ENCODE results near the gene MSRB3. TPM values are rescaled to one million over a fixed set of nuclear protein-coding genes. Genes with fewer than 3 reads are reported as not detected.

The MSRB3 gene
- polyA plus RNA-seq, 1 donor (not counting 4 experiments of a cell fraction or from before 2014, with no cell fraction given), result 12.3 TPM

DNA sequence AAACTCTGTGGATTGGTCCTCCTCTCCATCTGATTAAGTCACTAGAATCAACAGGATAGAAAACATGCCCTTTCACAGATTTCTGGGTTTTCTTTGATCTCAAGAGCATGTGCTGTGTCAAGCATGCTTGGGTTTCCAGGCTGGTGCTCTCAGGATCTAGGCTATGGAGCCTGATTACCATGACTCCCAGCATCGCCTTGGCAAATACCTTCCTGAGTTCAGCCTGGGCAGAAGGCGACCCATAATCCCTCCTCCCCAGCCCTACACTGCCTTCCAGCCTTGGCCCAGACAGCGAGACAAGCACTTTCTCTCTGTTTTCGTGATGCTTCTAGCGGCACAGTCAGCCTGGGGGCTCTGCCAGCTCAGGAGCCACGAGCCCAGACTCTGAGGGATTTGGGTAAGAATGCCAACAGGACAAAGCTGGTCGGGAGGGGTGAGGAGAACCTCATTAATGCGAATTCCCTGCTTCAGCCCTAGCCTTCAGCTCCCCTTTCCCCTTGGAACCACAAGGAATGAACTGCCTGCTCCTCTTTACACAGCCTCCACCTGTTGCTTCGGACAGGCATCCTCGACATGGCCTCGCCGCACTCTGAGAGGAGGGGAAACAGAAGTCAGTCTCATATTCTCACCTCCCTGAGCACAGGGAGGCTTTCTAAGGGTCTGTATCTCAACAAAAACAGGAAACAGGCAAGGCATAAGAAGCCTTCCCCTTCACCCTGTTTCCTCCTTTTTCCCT, 227.1 kb downstream of the MSRB3 start:
- TF ChIP-seq EZH2 (IDR thresholded peaks at IDR 0.05; ENCODE audit: low read length), result no peak
- TF ChIP-seq, protein P1, sequence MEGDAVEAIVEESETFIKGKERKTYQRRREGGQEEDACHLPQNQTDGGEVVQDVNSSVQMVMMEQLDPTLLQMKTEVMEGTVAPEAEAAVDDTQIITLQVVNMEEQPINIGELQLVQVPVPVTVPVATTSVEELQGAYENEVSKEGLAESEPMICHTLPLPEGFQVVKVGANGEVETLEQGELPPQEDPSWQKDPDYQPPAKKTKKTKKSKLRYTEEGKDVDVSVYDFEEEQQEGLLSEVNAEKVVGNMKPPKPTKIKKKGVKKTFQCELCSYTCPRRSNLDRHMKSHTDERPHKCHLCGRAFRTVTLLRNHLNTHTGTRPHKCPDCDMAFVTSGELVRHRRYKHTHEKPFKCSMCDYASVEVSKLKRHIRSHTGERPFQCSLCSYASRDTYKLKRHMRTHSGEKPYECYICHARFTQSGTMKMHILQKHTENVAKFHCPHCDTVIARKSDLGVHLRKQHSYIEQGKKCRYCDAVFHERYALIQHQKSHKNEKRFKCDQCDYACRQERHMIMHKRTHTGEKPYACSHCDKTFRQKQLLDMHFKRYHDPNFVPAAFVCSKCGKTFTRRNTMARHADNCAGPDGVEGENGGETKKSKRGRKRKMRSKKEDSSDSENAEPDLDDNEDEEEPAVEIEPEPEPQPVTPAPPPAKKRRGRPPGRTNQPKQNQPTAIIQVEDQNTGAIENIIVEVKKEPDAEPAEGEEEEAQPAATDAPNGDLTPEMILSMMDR (optimal IDR thresholded peaks at IDR 0.05 in 1 of 3, IDR thresholded peaks at IDR 0.05 in 1 of 3, conservative IDR thresholded peaks at IDR 0.05 in 1 of 3; ENCODE audit: extremely low read depth in 1 of 3, insufficient read depth in 2 of 3, low read length in 3 of 3), result no peak
- dilution Hi-C loops (cut with MboI; ENCODE audit: extremely low pct_ligation_motif_present, low sequenced_read_pairs), result no loop called here

DNA sequence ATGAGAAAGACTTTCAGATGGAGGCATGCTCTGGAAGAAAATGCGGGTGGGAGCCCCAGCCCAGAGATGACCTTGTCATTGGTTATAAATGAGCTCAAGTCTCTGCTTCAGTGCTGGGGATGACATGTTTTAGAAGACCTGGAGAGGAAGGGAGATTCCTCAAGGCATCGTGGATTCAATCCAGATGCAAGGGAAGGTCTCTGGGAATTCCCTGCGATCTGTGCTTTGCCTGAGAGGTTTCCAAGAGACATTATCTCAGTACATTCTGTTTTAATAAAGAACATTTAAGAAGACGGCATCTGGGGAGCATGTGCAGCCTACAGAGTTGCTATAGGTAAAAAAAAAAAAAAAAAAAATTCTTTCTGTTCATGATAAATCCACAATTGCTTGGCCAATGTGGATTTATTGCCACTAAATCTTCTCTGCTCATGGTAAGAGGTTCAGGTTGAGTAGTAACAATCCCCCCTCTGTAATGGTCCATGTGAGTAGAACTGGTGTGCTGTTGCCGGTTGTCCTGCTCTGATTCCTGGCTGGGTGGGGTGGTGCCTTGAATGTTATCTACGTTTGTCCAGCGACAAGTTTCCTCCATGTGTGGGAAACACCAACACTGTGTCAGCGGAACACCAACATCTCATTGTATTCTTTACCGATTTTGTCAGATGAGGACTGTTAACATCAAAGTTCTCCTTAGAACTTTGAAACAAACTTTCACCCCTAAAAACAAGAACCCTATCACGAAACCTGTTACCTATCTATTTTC, 230.0 kb downstream of the MSRB3 start:
- Histone ChIP-seq H3K9ac (ENCODE audit: control insufficient read depth, extremely low read depth, insufficient read depth, low read length) (no peak overlapping the region), H3K9me1 (ENCODE audit: control insufficient read depth, extremely low read depth, insufficient read depth, low read length) (no peaks in the 10 kb centered on the region), H3K36me3 (ENCODE audit: control insufficient read depth in 2 of 2, extremely low read depth in 1 of 2, insufficient read depth in 2 of 2, low read length in 2 of 2) (no peaks in the 10 kb centered on the region), H3K27ac (ENCODE audit: control insufficient read depth, insufficient read depth, low read length) (no peak overlapping the region), H3K9me3 (ENCODE audit: control insufficient read depth, low read depth, low read length) (no peaks in the 10 kb centered on the region), H2AFZ (ENCODE audit: control insufficient read depth, low read length) (no peak overlapping the region), H3K4me3 (ENCODE audit: control insufficient read depth in 2 of 3, extremely low read depth in 1 of 3, insufficient read depth in 2 of 3, low read depth in 1 of 3, low read length in 3 of 3) (no peak overlapping the region), H3K27me3 (ENCODE audit: control insufficient read depth, extremely low read depth, insufficient read depth, low read length) (peaks cover 8% of the 10 kb centered on the region), H4K20me1 (ENCODE audit: control insufficient read depth, extremely low read depth, insufficient read depth, low read length) (no peaks in the 10 kb centered on the region), H3K79me2 (ENCODE audit: control insufficient read depth, insufficient read depth, low read length) (no peaks in the 10 kb centered on the region), H3K4me1 (ENCODE audit: control insufficient read depth, extremely low read depth, insufficient read depth, low read length) (no peaks in the 10 kb centered on the region), H3K4me2 (ENCODE audit: control insufficient read depth, extremely low read depth, insufficient read depth, low read depth, low read length) (no peak overlapping the region)
- DNase-seq (ENCODE audit: low read depth, low spot score) (no peak), FAIRE-seq (no peak)
- TF ChIP-seq, protein P1 (optimal IDR thresholded peaks at IDR 0.05 in 1 of 3, IDR thresholded peaks at IDR 0.05 in 1 of 3, conservative IDR thresholded peaks at IDR 0.05 in 1 of 3; ENCODE audit: extremely low read depth in 1 of 3, insufficient read depth in 2 of 3, low read length in 3 of 3), result no peak
- no peak for TF ChIP-seq EZH2 (IDR thresholded peaks at IDR 0.05; ENCODE audit: low read length)
- dilution Hi-C loops (cut with MboI; ENCODE audit: extremely low pct_ligation_motif_present, low sequenced_read_pairs), result no loop called here

More for the DNA sequence above, 227.1 kb downstream of the MSRB3 start:
- Histone ChIP-seq H3K4me3 (ENCODE audit: control insufficient read depth in 2 of 3, extremely low read depth in 1 of 3, insufficient read depth in 2 of 3, low read depth in 1 of 3, low read length in 3 of 3) (no peak overlapping the region), H3K4me2 (ENCODE audit: control insufficient read depth, extremely low read depth, insufficient read depth, low read depth, low read length) (no peak overlapping the region), H3K36me3 (ENCODE audit: control insufficient read depth in 2 of 2, extremely low read depth in 1 of 2, insufficient read depth in 2 of 2, low read length in 2 of 2) (no peaks in the 10 kb centered on the region), H3K27me3 (ENCODE audit: control insufficient read depth, extremely low read depth, insufficient read depth, low read length) (peaks cover 8% of the 10 kb centered on the region), H3K27ac (ENCODE audit: control insufficient read depth, insufficient read depth, low read length) (no peak overlapping the region), H3K4me1 (ENCODE audit: control insufficient read depth, extremely low read depth, insufficient read depth, low read length) (peaks cover 2% of the 10 kb centered on the region), H3K9ac (ENCODE audit: control insufficient read depth, extremely low read depth, insufficient read depth, low read length) (no peak overlapping the region), H3K79me2 (ENCODE audit: control insufficient read depth, insufficient read depth, low read length) (no peaks in the 10 kb centered on the region), H4K20me1 (ENCODE audit: control insufficient read depth, extremely low read depth, insufficient read depth, low read length) (no peaks in the 10 kb centered on the region), H2AFZ (ENCODE audit: control insufficient read depth, low read length) (no peak overlapping the region), H3K9me3 (ENCODE audit: control insufficient read depth, low read depth, low read length) (no peaks in the 10 kb centered on the region), H3K9me1 (ENCODE audit: control insufficient read depth, extremely low read depth, insufficient read depth, low read length) (no peaks in the 10 kb centered on the region)
- DNase-seq (ENCODE audit: low read depth, low spot score) (no peak), FAIRE-seq (no peak)
